Astrocyte (in vitro differentiated cells and primary cell): ENCODE data around the gene HEMK1. TPM values are rescaled to one million over a fixed set of nuclear protein-coding genes. Genes with fewer than 3 reads are reported as not detected.

Experiments used
- DNase-seq: peaks from one replicate; pipeline ENCODE4 v3.0.0-alpha.2; 2010; ENCODE audit warnings: low read depth
- FAIRE-seq: peaks from 2 replicates; lab custom pipeline; 2011; peaks lifted over from hg19 to GRCh38; lab: Jason Lieb, UNC
- H2AFZ ChIP-seq: 2 replicates; pipeline ENCODE4 v1.6.0; 2012; ENCODE audit warnings: low read depth, low read length, inconsistent platforms
- H3K27ac ChIP-seq: 2 replicates; pipeline ENCODE4 v1.5.1; 2011; ENCODE audit warnings: low read depth, low read length, inconsistent platforms
- H3K27me3 ChIP-seq: 2 replicates; pipeline ENCODE4 v1.6.0; 2011; ENCODE audit warnings: low read length, inconsistent platforms; ENCODE audit not compliant: insufficient read depth
- H3K36me3 ChIP-seq: 2 replicates; pipeline ENCODE4 v1.5.1; 2011; ENCODE audit warnings: low read length, inconsistent platforms; ENCODE audit not compliant: insufficient read depth
- H3K4me1 ChIP-seq: 2 replicates; pipeline ENCODE4 v1.5.1; 2011; ENCODE audit warnings: low read length, inconsistent platforms; ENCODE audit not compliant: insufficient read depth
- H3K4me2 ChIP-seq: 2 replicates; pipeline ENCODE4 v1.6.0; 2012; ENCODE audit warnings: low read length, inconsistent platforms
- H3K4me3 ChIP-seq: 2 replicates; pipeline ENCODE4 v1.5.1; 2011; ENCODE audit warnings: low read depth, mild to moderate bottlenecking, low read length, inconsistent platforms; ENCODE audit not compliant: insufficient read depth
- H3K79me2 ChIP-seq: 2 replicates; pipeline ENCODE4 v1.6.0; 2012; ENCODE audit warnings: mild to moderate bottlenecking, low read length, inconsistent platforms; ENCODE audit not compliant: insufficient read depth
- H3K9ac ChIP-seq: 2 replicates; pipeline ENCODE4 v1.6.0; 2012; ENCODE audit warnings: mild to moderate bottlenecking, low read length, inconsistent platforms
- H3K9me3 ChIP-seq: 2 replicates; pipeline ENCODE4 v1.5.1; 2012; ENCODE audit warnings: low read depth, mild to moderate bottlenecking, low read length, inconsistent platforms; ENCODE audit not compliant: insufficient read depth
- H4K20me1 ChIP-seq: 2 replicates; pipeline ENCODE4 v1.6.0; 2012; ENCODE audit warnings: low read length, inconsistent platforms; ENCODE audit not compliant: insufficient read depth
- H3K27ac Mint-ChIP-seq: one replicate; pipeline ENCODE4 v1.8.0; 2021; ENCODE audit warnings: mild to moderate bottlenecking, mixed read lengths; ENCODE audit not compliant: unreplicated experiment
- H3K27me3 Mint-ChIP-seq: one replicate; pipeline ENCODE4 v1.8.0; 2021; ENCODE audit warnings: low read depth, mixed read lengths; ENCODE audit not compliant: unreplicated experiment
- H3K36me3 Mint-ChIP-seq: one replicate; pipeline ENCODE4 v1.8.0; 2021; ENCODE audit warnings: low read depth, mixed read lengths; ENCODE audit not compliant: unreplicated experiment
- H3K4me1 Mint-ChIP-seq: one replicate; pipeline ENCODE4 v1.8.0; 2021; ENCODE audit warnings: low read depth, mixed read lengths; ENCODE audit not compliant: unreplicated experiment
- H3K4me3 Mint-ChIP-seq: one replicate; pipeline ENCODE4 v1.8.0; 2021; ENCODE audit warnings: mild to moderate bottlenecking, moderate library complexity, mixed read lengths; ENCODE audit not compliant: unreplicated experiment
- H3K9me3 Mint-ChIP-seq: one replicate; pipeline ENCODE4 v1.8.0; 2021; ENCODE audit warnings: mild to moderate bottlenecking, mixed read lengths; ENCODE audit not compliant: unreplicated experiment
- EZH2 ChIP-seq: IDR thresholded peaks from 2 replicates; pipeline ENCODE4 v1.6.1; 2012; ENCODE audit warnings: mild to moderate bottlenecking, low read length, inconsistent platforms; ENCODE audit not compliant: insufficient read depth
- total RNA-seq: library from RNA; stranded (reverse); gene quantifications from 2 replicates; pipeline ENCODE4 v1.2.1, GENCODE V29; 2021
- TF ChIP-seq, protein P1 (sequence below): IDR thresholded peaks from 2 replicates; pipeline ENCODE4 v1.5.1; 2011; ENCODE audit warnings: low read depth, mild to moderate bottlenecking, inconsistent platforms, low read length, moderate library complexity; ENCODE audit not compliant: insufficient read depth

HEMK1 gene
- total RNA-seq, 1 donor from 2014 or later: 13.6 TPM

DNA sequence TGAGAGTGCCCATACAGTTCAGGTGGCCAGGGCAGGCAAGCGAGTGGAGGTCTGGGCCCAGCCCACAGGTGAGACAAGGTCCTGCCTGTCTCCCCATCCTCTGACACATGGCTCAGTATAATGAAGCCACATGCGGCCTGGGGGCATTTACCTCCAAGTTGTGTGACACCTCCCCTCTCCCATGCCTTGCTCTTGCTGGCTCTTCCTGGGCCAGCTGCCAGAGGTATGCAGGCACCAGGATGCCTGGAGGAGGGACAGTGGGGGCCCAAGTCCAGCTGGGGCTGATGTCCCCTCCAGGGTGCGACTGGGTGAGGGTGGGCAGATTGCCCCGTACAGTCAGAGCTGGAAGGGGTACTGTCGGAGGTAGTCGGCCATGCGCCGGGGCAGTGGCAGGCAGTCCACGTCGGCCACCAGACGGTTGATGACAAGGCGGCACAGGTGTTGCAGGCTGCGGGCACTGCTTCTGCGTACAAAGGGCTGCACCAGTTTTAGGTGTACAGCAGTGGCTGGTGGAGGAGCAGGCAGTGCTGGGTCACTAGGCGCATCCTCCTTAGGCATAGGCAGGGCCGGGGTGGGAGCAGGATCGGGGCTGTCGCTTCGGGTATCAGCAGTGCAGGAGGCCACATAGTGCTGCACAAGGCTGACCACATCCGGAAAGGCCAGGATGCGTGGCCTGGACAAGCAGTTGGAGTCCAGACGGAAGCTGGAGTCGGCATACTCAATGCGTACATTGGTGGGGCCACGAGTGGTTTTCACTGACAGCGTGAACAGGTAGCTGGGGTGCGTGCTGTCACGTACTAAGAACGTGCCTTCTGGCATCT is 38.2 kb downstream of the HEMK1 start:
- no peak overlapping the region for H3K9ac ChIP-seq
- FAIRE-seq: no peak
- H3K27ac ChIP-seq: no peak overlapping the region
- H4K20me1 ChIP-seq: peaks cover 4% of the 10 kb centered on the region
- Mint-ChIP-seq H3K9me3 (no peaks in the 10 kb centered on the region), H3K4me3 (no peak overlapping the region), H3K27ac (no peak overlapping the region), H3K36me3 (peaks cover 3% of the 10 kb centered on the region), H3K4me1 (peaks cover 3% of the 10 kb centered on the region), H3K27me3 (peaks cover 64% of the 10 kb centered on the region)
- TF ChIP-seq EZH2: no peak
- TF ChIP-seq, protein P1, sequence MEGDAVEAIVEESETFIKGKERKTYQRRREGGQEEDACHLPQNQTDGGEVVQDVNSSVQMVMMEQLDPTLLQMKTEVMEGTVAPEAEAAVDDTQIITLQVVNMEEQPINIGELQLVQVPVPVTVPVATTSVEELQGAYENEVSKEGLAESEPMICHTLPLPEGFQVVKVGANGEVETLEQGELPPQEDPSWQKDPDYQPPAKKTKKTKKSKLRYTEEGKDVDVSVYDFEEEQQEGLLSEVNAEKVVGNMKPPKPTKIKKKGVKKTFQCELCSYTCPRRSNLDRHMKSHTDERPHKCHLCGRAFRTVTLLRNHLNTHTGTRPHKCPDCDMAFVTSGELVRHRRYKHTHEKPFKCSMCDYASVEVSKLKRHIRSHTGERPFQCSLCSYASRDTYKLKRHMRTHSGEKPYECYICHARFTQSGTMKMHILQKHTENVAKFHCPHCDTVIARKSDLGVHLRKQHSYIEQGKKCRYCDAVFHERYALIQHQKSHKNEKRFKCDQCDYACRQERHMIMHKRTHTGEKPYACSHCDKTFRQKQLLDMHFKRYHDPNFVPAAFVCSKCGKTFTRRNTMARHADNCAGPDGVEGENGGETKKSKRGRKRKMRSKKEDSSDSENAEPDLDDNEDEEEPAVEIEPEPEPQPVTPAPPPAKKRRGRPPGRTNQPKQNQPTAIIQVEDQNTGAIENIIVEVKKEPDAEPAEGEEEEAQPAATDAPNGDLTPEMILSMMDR: no peak
- H3K4me2 ChIP-seq: no peak overlapping the region
- no peak overlapping the region for H2AFZ ChIP-seq
- no peaks in the 10 kb centered on the region for H3K79me2 ChIP-seq
- H3K4me1 ChIP-seq: peaks cover 11% of the 10 kb centered on the region
- no peaks in the 10 kb centered on the region for H3K36me3 ChIP-seq
- H3K27me3 ChIP-seq: no peaks in the 10 kb centered on the region
- H3K9me3 ChIP-seq: no peaks in the 10 kb centered on the region
- H3K4me3 ChIP-seq: no peak overlapping the region
- DNase-seq: no peak

- no peaks in the 10 kb centered on the region for H3K79me2 ChIP-seq
- no peaks in the 10 kb centered on the region for H3K9me3 Mint-ChIP-seq
- no peaks in the 10 kb centered on the region for H3K27me3 ChIP-seq
- H3K4me2 ChIP-seq: no peak overlapping the region
- H3K4me3 ChIP-seq: no peak overlapping the region
- H3K36me3 Mint-ChIP-seq: peaks cover 3% of the 10 kb centered on the region
- H3K4me3 Mint-ChIP-seq: no peak overlapping the region
- H2AFZ ChIP-seq: no peak overlapping the region
- H3K27ac ChIP-seq: no peak overlapping the region
- FAIRE-seq (no peak), DNase-seq (no peak)
- no peak overlapping the region for H3K27ac Mint-ChIP-seq
- no peaks in the 10 kb centered on the region for H3K9me3 ChIP-seq
- peaks cover 67% of the 10 kb centered on the region for H3K27me3 Mint-ChIP-seq
- peaks cover 13% of the 10 kb centered on the region for H3K4me1 ChIP-seq
- H4K20me1 ChIP-seq: peaks cover 4% of the 10 kb centered on the region
- H3K36me3 ChIP-seq: no peaks in the 10 kb centered on the region
- H3K4me1 Mint-ChIP-seq: peaks cover 2% of the 10 kb centered on the region
- TF ChIP-seq, protein P1: no peak
- TF ChIP-seq EZH2: no peak
- no peak overlapping the region for H3K9ac ChIP-seq
These were observed 39.0 kb downstream of the HEMK1 start for GRCh38 chr3:50608278-50608677.
